Astrocyte (in vitro differentiated cells and primary cell): ENCODE results near the gene KCNH2. TPM values are rescaled to one million over a fixed set of nuclear protein-coding genes. Genes with fewer than 3 reads are reported as not detected.

Experiments used
- DNase-seq: peaks from one replicate; pipeline ENCODE4 v3.0.0-alpha.2; 2010; ENCODE audit warnings: low read depth
- FAIRE-seq: peaks from 2 replicates; lab custom pipeline; 2011; peaks lifted over from hg19 to GRCh38; lab: Jason Lieb, UNC
- H2AFZ ChIP-seq: 2 replicates; pipeline ENCODE4 v1.6.0; 2012; ENCODE audit warnings: low read depth, low read length, inconsistent platforms
- H3K27ac ChIP-seq: 2 replicates; pipeline ENCODE4 v1.5.1; 2011; ENCODE audit warnings: low read depth, low read length, inconsistent platforms
- H3K27me3 ChIP-seq: 2 replicates; pipeline ENCODE4 v1.6.0; 2011; ENCODE audit warnings: low read length, inconsistent platforms; ENCODE audit not compliant: insufficient read depth
- H3K36me3 ChIP-seq: 2 replicates; pipeline ENCODE4 v1.5.1; 2011; ENCODE audit warnings: low read length, inconsistent platforms; ENCODE audit not compliant: insufficient read depth
- H3K4me1 ChIP-seq: 2 replicates; pipeline ENCODE4 v1.5.1; 2011; ENCODE audit warnings: low read length, inconsistent platforms; ENCODE audit not compliant: insufficient read depth
- H3K4me2 ChIP-seq: 2 replicates; pipeline ENCODE4 v1.6.0; 2012; ENCODE audit warnings: low read length, inconsistent platforms
- H3K4me3 ChIP-seq: 2 replicates; pipeline ENCODE4 v1.5.1; 2011; ENCODE audit warnings: low read depth, mild to moderate bottlenecking, low read length, inconsistent platforms; ENCODE audit not compliant: insufficient read depth
- H3K79me2 ChIP-seq: 2 replicates; pipeline ENCODE4 v1.6.0; 2012; ENCODE audit warnings: mild to moderate bottlenecking, low read length, inconsistent platforms; ENCODE audit not compliant: insufficient read depth
- H3K9ac ChIP-seq: 2 replicates; pipeline ENCODE4 v1.6.0; 2012; ENCODE audit warnings: mild to moderate bottlenecking, low read length, inconsistent platforms
- H3K9me3 ChIP-seq: 2 replicates; pipeline ENCODE4 v1.5.1; 2012; ENCODE audit warnings: low read depth, mild to moderate bottlenecking, low read length, inconsistent platforms; ENCODE audit not compliant: insufficient read depth
- H4K20me1 ChIP-seq: 2 replicates; pipeline ENCODE4 v1.6.0; 2012; ENCODE audit warnings: low read length, inconsistent platforms; ENCODE audit not compliant: insufficient read depth
- H3K27ac Mint-ChIP-seq: one replicate; pipeline ENCODE4 v1.8.0; 2021; ENCODE audit warnings: mild to moderate bottlenecking, mixed read lengths; ENCODE audit not compliant: unreplicated experiment
- H3K27me3 Mint-ChIP-seq: one replicate; pipeline ENCODE4 v1.8.0; 2021; ENCODE audit warnings: low read depth, mixed read lengths; ENCODE audit not compliant: unreplicated experiment
- H3K36me3 Mint-ChIP-seq: one replicate; pipeline ENCODE4 v1.8.0; 2021; ENCODE audit warnings: low read depth, mixed read lengths; ENCODE audit not compliant: unreplicated experiment
- H3K4me1 Mint-ChIP-seq: one replicate; pipeline ENCODE4 v1.8.0; 2021; ENCODE audit warnings: low read depth, mixed read lengths; ENCODE audit not compliant: unreplicated experiment
- H3K4me3 Mint-ChIP-seq: one replicate; pipeline ENCODE4 v1.8.0; 2021; ENCODE audit warnings: mild to moderate bottlenecking, moderate library complexity, mixed read lengths; ENCODE audit not compliant: unreplicated experiment
- H3K9me3 Mint-ChIP-seq: one replicate; pipeline ENCODE4 v1.8.0; 2021; ENCODE audit warnings: mild to moderate bottlenecking, mixed read lengths; ENCODE audit not compliant: unreplicated experiment
- CTCF ChIP-seq: IDR thresholded peaks from 2 replicates; pipeline ENCODE4 v1.5.1; 2011; ENCODE audit warnings: low read depth, mild to moderate bottlenecking, inconsistent platforms, low read length, moderate library complexity; ENCODE audit not compliant: insufficient read depth
- EZH2 ChIP-seq: IDR thresholded peaks from 2 replicates; pipeline ENCODE4 v1.6.1; 2012; ENCODE audit warnings: mild to moderate bottlenecking, low read length, inconsistent platforms; ENCODE audit not compliant: insufficient read depth
- total RNA-seq: library from RNA; stranded (reverse); gene quantifications from 2 replicates; pipeline ENCODE4 v1.2.1, GENCODE V29; 2021

Gene KCNH2
- total RNA-seq, 1 donor from 2014 or later: 4.6 TPM

GRCh38 chr7:150927956-150928344 lies 50.2 kb downstream of the KCNH2 start:
- DNase-seq (no peak), FAIRE-seq (no peak)
- Histone ChIP-seq H3K27ac (no peak overlapping the region), H3K9me3 (no peaks in the 10 kb centered on the region), H3K9ac (no peak overlapping the region), H3K4me3 (no peak overlapping the region), H3K4me2 (no peak overlapping the region), H3K36me3 (no peaks in the 10 kb centered on the region), H4K20me1 (no peaks in the 10 kb centered on the region), H3K4me1 (no peaks in the 10 kb centered on the region), H2AFZ (no peak overlapping the region), H3K27me3 (peaks cover 2% of the 10 kb centered on the region), H3K79me2 (no peaks in the 10 kb centered on the region)
- peaks cover 6% of the 10 kb centered on the region for H3K27me3 Mint-ChIP-seq
- no peak overlapping the region for H3K27ac Mint-ChIP-seq
- no peaks in the 10 kb centered on the region for H3K36me3 Mint-ChIP-seq
- no peak overlapping the region for H3K4me3 Mint-ChIP-seq
- H3K4me1 Mint-ChIP-seq: peaks cover 7% of the 10 kb centered on the region
- H3K9me3 Mint-ChIP-seq: no peaks in the 10 kb centered on the region
- TF ChIP-seq CTCF (no peak), EZH2 (no peak)

GRCh38 chr7:150927157-150927955 lies 50.8 kb downstream of the KCNH2 start:
- Histone ChIP-seq H3K4me1 (no peaks in the 10 kb centered on the region), H3K9ac (no peak overlapping the region), H3K4me2 (no peak overlapping the region), H3K27ac (no peak overlapping the region), H3K79me2 (no peaks in the 10 kb centered on the region), H2AFZ (no peak overlapping the region), H3K9me3 (no peaks in the 10 kb centered on the region), H3K27me3 (peaks cover 2% of the 10 kb centered on the region), H3K4me3 (no peak overlapping the region), H3K36me3 (no peaks in the 10 kb centered on the region), H4K20me1 (no peaks in the 10 kb centered on the region)
- no peak for DNase-seq
- Mint-ChIP-seq H3K4me1 (peaks cover 7% of the 10 kb centered on the region), H3K27ac (no peak overlapping the region), H3K36me3 (no peaks in the 10 kb centered on the region), H3K9me3 (no peaks in the 10 kb centered on the region), H3K4me3 (no peak overlapping the region), H3K27me3 (peaks cover 6% of the 10 kb centered on the region)
- no peak for FAIRE-seq
- TF ChIP-seq CTCF (no peak), EZH2 (no peak)

GRCh38 chr7:150926066-150926465 lies 52.1 kb downstream of the KCNH2 start:
- Histone ChIP-seq H2AFZ (no peak overlapping the region), H3K4me2 (no peak overlapping the region), H3K79me2 (no peaks in the 10 kb centered on the region), H3K27ac (no peak overlapping the region), H3K27me3 (no peaks in the 10 kb centered on the region), H4K20me1 (no peaks in the 10 kb centered on the region), H3K9ac (no peak overlapping the region), H3K4me1 (no peaks in the 10 kb centered on the region), H3K4me3 (no peak overlapping the region), H3K9me3 (no peaks in the 10 kb centered on the region), H3K36me3 (no peaks in the 10 kb centered on the region)
- Mint-ChIP-seq H3K4me1 (peaks cover 7% of the 10 kb centered on the region), H3K27me3 (peaks cover under 1% of the 10 kb centered on the region), H3K4me3 (no peak overlapping the region), H3K36me3 (no peaks in the 10 kb centered on the region), H3K27ac (no peak overlapping the region), H3K9me3 (no peaks in the 10 kb centered on the region)
- DNase-seq (no peak), FAIRE-seq (no peak)
- TF ChIP-seq CTCF (no peak), EZH2 (no peak)
